ENCODE measurements around the gene NCOA3. TPM values are rescaled to one million over a fixed set of nuclear protein-coding genes. Genes with fewer than 3 reads are reported as not detected.
"Not testable (repeated sequence)": the region's sequence is repeated elsewhere in the genome, so short reads cannot be mapped to it uniquely, and the experiment has no call there.

The NCOA3 gene
- total RNA-seq, 1 experiment from 2014 or later, result 28.1 TPM

GRCh38 chr20:47502271-47503239 is 868 bp downstream of the NCOA3 start:
- no peaks in the 10 kb centered on the region for H3K27me3 ChIP-seq
- peaks cover 4% of the 10 kb centered on the region for H3K4me1 ChIP-seq
- peak overlapping the region; percentile 46 for H3K27ac ChIP-seq
- H3K36me3 ChIP-seq, result no peaks in the 10 kb centered on the region
- no peaks in the 10 kb centered on the region for H3K9me3 ChIP-seq (replicated peaks)
- peak; percentile 44 to 70 for DNase-seq
- H3K4me3 ChIP-seq, result peak overlapping the region; percentile 83

GRCh38 chr20:47503685-47504084 is 2.0 kb downstream of the NCOA3 start:
- Histone ChIP-seq H3K9me3 (replicated peaks) (no peaks in the 10 kb centered on the region), H3K27ac (no peak overlapping the region), H3K27me3 (no peaks in the 10 kb centered on the region), H3K4me3 (no peak overlapping the region), H3K36me3 (no peaks in the 10 kb centered on the region), H3K4me1 (peaks cover 4% of the 10 kb centered on the region)
- DNase-seq, result no peak

- no peaks in the 10 kb centered on the region for H3K9me3 ChIP-seq (replicated peaks)
- H3K4me1 ChIP-seq, result peaks cover 4% of the 10 kb centered on the region
- no peaks in the 10 kb centered on the region for H3K36me3 ChIP-seq
- H3K27ac ChIP-seq, result no peak overlapping the region
- no peak for DNase-seq
- no peaks in the 10 kb centered on the region for H3K27me3 ChIP-seq
- no peak overlapping the region for H3K4me3 ChIP-seq
Observed at GRCh38 chr20:47506335-47506734, 4.6 kb downstream of the NCOA3 start.

- H3K4me3 ChIP-seq, result no peak overlapping the region
- peaks cover 4% of the 10 kb centered on the region for H3K4me1 ChIP-seq
- no peaks in the 10 kb centered on the region for H3K9me3 ChIP-seq (replicated peaks)
- no peaks in the 10 kb centered on the region for H3K36me3 ChIP-seq
- H3K27ac ChIP-seq, result no peak overlapping the region
- H3K27me3 ChIP-seq, result no peaks in the 10 kb centered on the region
- no peak for DNase-seq
Observed at GRCh38 chr20:47506850-47507249, 5.2 kb downstream of the NCOA3 start.

GRCh38 chr20:47507275-47507981 is 5.7 kb downstream of the NCOA3 start:
- not testable (repeated sequence) for DNase-seq; H3K36me3 ChIP-seq; H3K4me1 ChIP-seq; H3K9me3 ChIP-seq (replicated peaks); H3K27ac ChIP-seq; H3K27me3 ChIP-seq; H3K4me3 ChIP-seq

- Histone ChIP-seq H3K9me3 (replicated peaks) (no peaks in the 10 kb centered on the region), H3K27ac (no peak overlapping the region), H3K27me3 (no peaks in the 10 kb centered on the region), H3K4me3 (no peak overlapping the region), H3K4me1 (peaks cover 3% of the 10 kb centered on the region), H3K36me3 (no peaks in the 10 kb centered on the region)
- DNase-seq, result no peak
Observed at GRCh38 chr20:47508278-47508677, 6.6 kb downstream of the NCOA3 start.

- Histone ChIP-seq H3K27me3 (no peaks in the 10 kb centered on the region), H3K4me1 (no peaks in the 10 kb centered on the region), H3K9me3 (replicated peaks) (no peaks in the 10 kb centered on the region), H3K4me3 (no peak overlapping the region), H3K36me3 (no peaks in the 10 kb centered on the region), H3K27ac (no peak overlapping the region)
- DNase-seq, result no peak
Observed at GRCh38 chr20:47509104-47509661, 7.5 kb downstream of the NCOA3 start.

GRCh38 chr20:47509685-47510084 is 8.0 kb downstream of the NCOA3 start:
- Histone ChIP-seq H3K27me3 (no peaks in the 10 kb centered on the region), H3K9me3 (replicated peaks) (no peaks in the 10 kb centered on the region), H3K4me3 (no peak overlapping the region), H3K4me1 (no peaks in the 10 kb centered on the region), H3K27ac (no peak overlapping the region), H3K36me3 (no peaks in the 10 kb centered on the region)
- no peak for DNase-seq

- DNase-seq, result no peak
- H3K4me3 ChIP-seq, result no peak overlapping the region
- H3K27me3 ChIP-seq, result no peaks in the 10 kb centered on the region
- H3K36me3 ChIP-seq, result no peaks in the 10 kb centered on the region
- H3K27ac ChIP-seq, result no peak overlapping the region
- no peaks in the 10 kb centered on the region for H3K4me1 ChIP-seq
- H3K9me3 ChIP-seq (replicated peaks), result no peaks in the 10 kb centered on the region
Observed at GRCh38 chr20:47515843-47516242, 14.2 kb downstream of the NCOA3 start.

- no peaks in the 10 kb centered on the region for H3K27me3 ChIP-seq
- H3K4me1 ChIP-seq, result no peaks in the 10 kb centered on the region
- H3K36me3 ChIP-seq, result peaks cover 3% of the 10 kb centered on the region; the same call in 1 of the 2 replicates
- H3K4me3 ChIP-seq, result no peak overlapping the region
- DNase-seq, result peak; percentile 25 to 33
- H3K27ac ChIP-seq, result no peak overlapping the region
- peaks cover 10% of the 10 kb centered on the region; the same call in 1 of the 2 replicates for H3K9me3 ChIP-seq (replicated peaks)
Observed at GRCh38 chr20:47521059-47521808, 19.5 kb downstream of the NCOA3 start.

GRCh38 chr20:47524015-47524784 is 22.5 kb downstream of the NCOA3 start:
- Histone ChIP-seq H3K4me1 (no peaks in the 10 kb centered on the region), H3K4me3 (no peak overlapping the region), H3K27ac (no peak overlapping the region), H3K9me3 (replicated peaks) (peaks cover 15% of the 10 kb centered on the region), H3K27me3 (no peaks in the 10 kb centered on the region), H3K36me3 (peaks cover 3% of the 10 kb centered on the region; the same call in 1 of the 2 replicates)
- DNase-seq, result no peak

GRCh38 chr20:47527004-47527800 is 25.5 kb downstream of the NCOA3 start:
- Histone ChIP-seq H3K27me3 (no peaks in the 10 kb centered on the region), H3K4me3 (no peak overlapping the region), H3K4me1 (no peaks in the 10 kb centered on the region), H3K36me3 (peaks cover 5% of the 10 kb centered on the region), H3K9me3 (replicated peaks) (peaks cover 8% of the 10 kb centered on the region), H3K27ac (no peak overlapping the region)
- no peak for DNase-seq

- DNase-seq, result no peak
- H3K36me3 ChIP-seq, result peaks cover 5% of the 10 kb centered on the region
- H3K27me3 ChIP-seq, result no peaks in the 10 kb centered on the region
- no peak overlapping the region for H3K27ac ChIP-seq
- peaks cover 5% of the 10 kb centered on the region for H3K9me3 ChIP-seq (replicated peaks)
- H3K4me1 ChIP-seq, result no peaks in the 10 kb centered on the region
- no peak overlapping the region for H3K4me3 ChIP-seq
Observed at GRCh38 chr20:47529840-47530239, 28.2 kb downstream of the NCOA3 start.

Measured in SJCRH30 (cell line).